Measurements from ENCODE around the gene ARNT2.
"Not testable (repeated sequence)": the region's sequence is repeated elsewhere in the genome, so short reads cannot be mapped to it uniquely, and the experiment has no call there.

ARNT2 gene

DNA sequence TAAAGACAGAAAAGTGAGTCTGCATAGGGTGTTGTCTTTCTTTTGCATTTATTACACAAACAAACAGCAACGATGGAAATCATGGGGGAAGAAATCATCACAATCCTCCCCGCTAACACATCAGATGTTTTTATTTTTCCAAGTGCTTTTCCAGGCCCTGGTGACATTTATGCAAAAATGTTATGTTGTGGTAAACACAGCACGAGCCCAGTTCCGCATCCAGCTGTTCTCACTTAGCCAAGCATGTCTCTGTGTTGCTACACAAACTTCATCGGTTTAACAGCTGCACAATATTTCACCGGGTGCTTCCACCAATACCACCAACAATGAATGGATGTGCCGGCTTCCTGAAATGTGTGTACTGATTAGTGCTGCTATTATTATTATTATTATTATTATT lies 237.2 kb downstream of the ARNT2 start:
- H3K9me2 ChIP-seq (replicated peaks; ENCODE audit: insufficient read depth, low read length): no peaks in the 10 kb centered on the region
- H3K9ac ChIP-seq (ENCODE audit: low read length): no peak overlapping the region
- H3K4me1 ChIP-seq (ENCODE audit: low read length): no peaks in the 10 kb centered on the region
- no peak overlapping the region for H3K4me3 ChIP-seq (ENCODE audit: low read length)
- H3K4me2 ChIP-seq (ENCODE audit: low read depth, low read length): no peak overlapping the region
- H4K20me1 ChIP-seq (ENCODE audit: insufficient read depth, low read length): no peaks in the 10 kb centered on the region
- no peaks in the 10 kb centered on the region for H3K27me3 ChIP-seq (replicated peaks; ENCODE audit: insufficient read depth, low read length)
- no peaks in the 10 kb centered on the region for H3K9me3 ChIP-seq (replicated peaks; ENCODE audit: insufficient read depth, low read length)
- no peak for TF ChIP-seq EZH2 (optimal IDR thresholded peaks at IDR 0.05; ENCODE audit: low read depth, low read length)
- no peak for TF ChIP-seq EZH2phosphoT487 (IDR thresholded peaks at IDR 0.05; ENCODE audit: low read length)
- TF ChIP-seq, protein P1, sequence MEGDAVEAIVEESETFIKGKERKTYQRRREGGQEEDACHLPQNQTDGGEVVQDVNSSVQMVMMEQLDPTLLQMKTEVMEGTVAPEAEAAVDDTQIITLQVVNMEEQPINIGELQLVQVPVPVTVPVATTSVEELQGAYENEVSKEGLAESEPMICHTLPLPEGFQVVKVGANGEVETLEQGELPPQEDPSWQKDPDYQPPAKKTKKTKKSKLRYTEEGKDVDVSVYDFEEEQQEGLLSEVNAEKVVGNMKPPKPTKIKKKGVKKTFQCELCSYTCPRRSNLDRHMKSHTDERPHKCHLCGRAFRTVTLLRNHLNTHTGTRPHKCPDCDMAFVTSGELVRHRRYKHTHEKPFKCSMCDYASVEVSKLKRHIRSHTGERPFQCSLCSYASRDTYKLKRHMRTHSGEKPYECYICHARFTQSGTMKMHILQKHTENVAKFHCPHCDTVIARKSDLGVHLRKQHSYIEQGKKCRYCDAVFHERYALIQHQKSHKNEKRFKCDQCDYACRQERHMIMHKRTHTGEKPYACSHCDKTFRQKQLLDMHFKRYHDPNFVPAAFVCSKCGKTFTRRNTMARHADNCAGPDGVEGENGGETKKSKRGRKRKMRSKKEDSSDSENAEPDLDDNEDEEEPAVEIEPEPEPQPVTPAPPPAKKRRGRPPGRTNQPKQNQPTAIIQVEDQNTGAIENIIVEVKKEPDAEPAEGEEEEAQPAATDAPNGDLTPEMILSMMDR (IDR thresholded peaks at IDR 0.05; ENCODE audit: low read length): no peak
- H3K27ac ChIP-seq (ENCODE audit: low read length): no peak overlapping the region
- DNase-seq: no peak
- H2AFZ ChIP-seq (ENCODE audit: low read length): no peak overlapping the region
- no peaks in the 10 kb centered on the region for H3K79me2 ChIP-seq (ENCODE audit: low read length)
- no peaks in the 10 kb centered on the region for H3F3A ChIP-seq (ENCODE audit: insufficient read depth, low read length)
- no peaks in the 10 kb centered on the region for H3K36me3 ChIP-seq (replicated peaks; ENCODE audit: insufficient read depth, low read length)

GRCh38 chr15:80643431-80643951 lies 239.3 kb downstream of the ARNT2 start:
- Histone ChIP-seq H3K27ac (ENCODE audit: low read length) (no peak overlapping the region), H3K9me2 (replicated peaks; ENCODE audit: insufficient read depth, low read length) (no peaks in the 10 kb centered on the region), H2AFZ (ENCODE audit: low read length) (no peak overlapping the region), H3K9ac (ENCODE audit: low read length) (no peak overlapping the region), H3K4me2 (ENCODE audit: low read depth, low read length) (no peak overlapping the region), H3K9me3 (replicated peaks; ENCODE audit: insufficient read depth, low read length) (no peaks in the 10 kb centered on the region), H3K36me3 (replicated peaks; ENCODE audit: insufficient read depth, low read length) (no peaks in the 10 kb centered on the region), H3K4me3 (ENCODE audit: low read length) (no peak overlapping the region), H4K20me1 (ENCODE audit: insufficient read depth, low read length) (no peaks in the 10 kb centered on the region), H3K27me3 (replicated peaks; ENCODE audit: insufficient read depth, low read length) (no peaks in the 10 kb centered on the region), H3F3A (ENCODE audit: insufficient read depth, low read length) (no peaks in the 10 kb centered on the region), H3K4me1 (ENCODE audit: low read length) (no peaks in the 10 kb centered on the region), H3K79me2 (ENCODE audit: low read length) (no peaks in the 10 kb centered on the region)
- no peak for DNase-seq
- TF ChIP-seq EZH2phosphoT487 (IDR thresholded peaks at IDR 0.05; ENCODE audit: low read length): no peak
- no peak for TF ChIP-seq EZH2 (optimal IDR thresholded peaks at IDR 0.05; ENCODE audit: low read depth, low read length)
- TF ChIP-seq, protein P1 (IDR thresholded peaks at IDR 0.05; ENCODE audit: low read length): no peak

DNA sequence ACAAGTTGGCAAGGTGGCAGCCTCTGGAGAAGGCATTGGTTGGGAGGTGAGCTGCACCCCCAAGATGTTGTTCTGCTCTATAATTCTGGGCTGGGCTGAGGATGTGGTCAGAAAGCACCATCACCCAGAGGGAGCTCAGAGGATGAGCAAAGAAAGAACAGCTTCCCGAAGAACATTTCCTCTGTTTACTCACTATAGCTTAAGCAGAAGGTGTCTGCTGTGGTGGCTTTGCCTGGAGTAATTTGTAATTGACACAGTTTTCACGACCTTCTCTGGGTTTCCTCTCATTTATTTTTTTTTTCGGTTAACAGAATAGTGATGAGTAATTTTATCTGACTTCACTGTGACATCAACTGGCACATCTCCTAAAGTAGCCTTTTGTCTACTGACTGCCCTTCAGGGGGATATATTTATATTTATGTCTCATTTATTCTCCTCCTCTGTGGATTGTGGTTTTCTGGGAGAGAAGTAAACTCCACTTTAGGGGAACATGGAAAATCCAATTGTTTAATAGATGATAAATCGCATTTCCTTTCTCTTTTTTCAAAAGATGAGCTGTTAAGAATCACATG lies 241.4 kb downstream of the ARNT2 start:
- Histone ChIP-seq H4K20me1 (ENCODE audit: insufficient read depth, low read length) (no peaks in the 10 kb centered on the region), H3K79me2 (ENCODE audit: low read length) (no peaks in the 10 kb centered on the region), H3K9me2 (replicated peaks; ENCODE audit: insufficient read depth, low read length) (no peaks in the 10 kb centered on the region), H3K9ac (ENCODE audit: low read length) (no peak overlapping the region), H3K4me2 (ENCODE audit: low read depth, low read length) (no peak overlapping the region), H3K27ac (ENCODE audit: low read length) (no peak overlapping the region), H3K4me3 (ENCODE audit: low read length) (no peak overlapping the region), H3K4me1 (ENCODE audit: low read length) (no peaks in the 10 kb centered on the region), H3K27me3 (replicated peaks; ENCODE audit: insufficient read depth, low read length) (no peaks in the 10 kb centered on the region), H3K9me3 (replicated peaks; ENCODE audit: insufficient read depth, low read length) (no peaks in the 10 kb centered on the region), H2AFZ (ENCODE audit: low read length) (no peak overlapping the region), H3K36me3 (replicated peaks; ENCODE audit: insufficient read depth, low read length) (no peaks in the 10 kb centered on the region), H3F3A (ENCODE audit: insufficient read depth, low read length) (no peaks in the 10 kb centered on the region)
- TF ChIP-seq, protein P1 (IDR thresholded peaks at IDR 0.05; ENCODE audit: low read length): no peak
- TF ChIP-seq EZH2 (optimal IDR thresholded peaks at IDR 0.05; ENCODE audit: low read depth, low read length) (no peak), EZH2phosphoT487 (IDR thresholded peaks at IDR 0.05; ENCODE audit: low read length) (no peak)
- DNase-seq: no peak

DNA sequence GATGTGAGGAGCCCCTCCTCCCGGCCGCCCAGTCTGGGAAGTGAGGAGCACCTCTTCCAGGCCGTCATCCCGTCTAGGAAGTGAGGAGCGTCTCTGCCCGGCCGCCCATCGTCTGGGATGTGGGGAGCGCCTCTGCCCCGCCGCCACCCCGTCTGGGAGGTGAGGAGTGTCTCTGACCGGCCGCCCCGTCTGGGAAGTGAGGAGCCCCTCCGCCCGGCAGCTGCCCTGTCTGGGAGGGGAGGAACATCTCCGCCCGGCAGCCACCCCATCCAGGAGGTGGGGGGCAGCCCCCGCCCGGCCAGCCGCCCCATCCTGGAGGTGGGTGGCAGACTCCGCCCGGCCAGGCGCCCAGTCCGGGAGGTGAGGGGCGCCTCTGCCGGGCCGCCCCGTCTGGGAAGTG lies 243.2 kb downstream of the ARNT2 start:
- H3K4me2 ChIP-seq (ENCODE audit: low read depth, low read length); H3K27ac ChIP-seq (ENCODE audit: low read length); H2AFZ ChIP-seq (ENCODE audit: low read length); H3K27me3 ChIP-seq (replicated peaks; ENCODE audit: insufficient read depth, low read length); H3K79me2 ChIP-seq (ENCODE audit: low read length); H3K4me3 ChIP-seq (ENCODE audit: low read length); DNase-seq; H3K9ac ChIP-seq (ENCODE audit: low read length); H3K9me2 ChIP-seq (replicated peaks; ENCODE audit: insufficient read depth, low read length); H3K36me3 ChIP-seq (replicated peaks; ENCODE audit: insufficient read depth, low read length); H3K4me1 ChIP-seq (ENCODE audit: low read length); H3K9me3 ChIP-seq (replicated peaks; ENCODE audit: insufficient read depth, low read length); H3F3A ChIP-seq (ENCODE audit: insufficient read depth, low read length); H4K20me1 ChIP-seq (ENCODE audit: insufficient read depth, low read length): not testable (repeated sequence)
